HepG2 (cell line): ENCODE results near the gene TM6SF1. TPM values are rescaled to one million over a fixed set of nuclear protein-coding genes. Genes with fewer than 3 reads are reported as not detected.

Experiments used
- ATAC-seq: fragments of 200-7000 bp; cut with Tn5 transposase; 3 replicates; pipeline ENCODE4 v1.9.1; 2020; ENCODE audit warnings: mild to moderate bottlenecking, moderate library complexity
- BruUV-seq: library from RNA; stranded (reverse); fragments of 400-500 nt; replicated peaks from 2 replicates; lab custom pipeline; 2021; lab: Mats Ljungman, UMichigan
- CTCF ChIA-PET: fragments of 300-600 bp; formaldehyde crosslinking; extraction: SDS; loops from one replicate; lab custom pipeline; 2021; ENCODE audit warnings: low total read pairs, inconsistent platforms, low intra/inter-chr PET ratio; lab: Yijun Ruan, JAX
- POLR2A ChIA-PET: fragments of 350-600 bp; sonication (Branson Sonifier 250); formaldehyde crosslinking; loops from one replicate; lab custom pipeline; 2020; ENCODE audit warnings: antibody characterized with exemption, inconsistent platforms; lab: Yijun Ruan, JAX
- DNase-seq: peaks from one replicate; pipeline ENCODE4 v3.0.0-alpha.2; 2015; ENCODE audit warnings: low spot score
- FAIRE-seq: peaks from 3 replicates; lab custom pipeline; 2011; peaks lifted over from hg19 to GRCh38; lab: Jason Lieb, UNC
- H2AFZ ChIP-seq: one replicate; pipeline ENCODE4 v1.6.1; 2011; ENCODE audit warnings: low read length, inconsistent platforms
- H3K27ac ChIP-seq: fragments of 300-600 bp; 3 replicates; pipeline ENCODE4 v1.8.0; 2011; ENCODE audit warnings: mixed run types, mild to moderate bottlenecking, mixed read lengths, low read length, inconsistent platforms; ENCODE audit not compliant: insufficient read depth; ENCODE audit errors: extremely low read length
- H3K27me3 ChIP-seq, 2 experiments: fragments of 200-600 bp in 1 of 2; 2 replicates in 1 of 2; 3 replicates in 1 of 2; pipeline versions ENCODE4 v1.6.0 to v1.8.0; 2011; ENCODE audit warnings: low read length in 2 of 2, mild to moderate bottlenecking in 2 of 2, moderate library complexity in 2 of 2, inconsistent platforms in 1 of 2; ENCODE audit not compliant: insufficient read depth in 2 of 2, control insufficient read depth in 1 of 2
- H3K36me3 ChIP-seq, 2 experiments: fragments of 200-600 bp in 1 of 2; replicated peaks in 1 of 2; 2 replicates in 1 of 2; 3 replicates in 1 of 2; pipeline versions ENCODE4 v1.5.1 to v1.8.0; 2011; ENCODE audit warnings: low read length in 2 of 2, inconsistent platforms in 1 of 2; ENCODE audit not compliant: insufficient read depth in 2 of 2, control insufficient read depth in 1 of 2
- H3K4me1 ChIP-seq: 2 replicates; pipeline ENCODE4 v1.5.1; 2012; ENCODE audit warnings: low read length, inconsistent platforms; ENCODE audit not compliant: insufficient read depth
- H3K4me2 ChIP-seq: 2 replicates; pipeline ENCODE4 v1.6.0; 2011; ENCODE audit warnings: low read depth, low read length, inconsistent platforms
- H3K4me3 ChIP-seq, 3 experiments: fragments of 200-600 bp in 1 of 3; sonication (generic), shearing (Covaris generic) in 1 of 3; replicated peaks in 1 of 3; 2 replicates each; pipeline ENCODE4 v1.5.1; 2011 to 2016; ENCODE audit warnings: low read length in 3 of 3, inconsistent platforms in 2 of 3, low read depth in 2 of 3, mild to moderate bottlenecking in 2 of 3, control low read depth in 1 of 3, mixed read lengths in 1 of 3; ENCODE audit not compliant: insufficient read depth in 1 of 3
- H3K79me2 ChIP-seq: one replicate; pipeline ENCODE4 v1.6.1; 2011; ENCODE audit warnings: low read length, inconsistent platforms; ENCODE audit not compliant: insufficient read depth
- H3K9ac ChIP-seq: 2 replicates; pipeline ENCODE4 v1.6.0; 2011; ENCODE audit warnings: mild to moderate bottlenecking, low read depth, low read length, inconsistent platforms; ENCODE audit not compliant: insufficient read depth
- H3K9me3 ChIP-seq: 2 replicates; pipeline ENCODE4 v1.5.1; 2012; ENCODE audit warnings: mild to moderate bottlenecking, low read length
- H4K20me1 ChIP-seq: 2 replicates; pipeline ENCODE4 v1.6.0; 2011; ENCODE audit warnings: inconsistent platforms, mild to moderate bottlenecking, low read length, moderate library complexity; ENCODE audit not compliant: insufficient read depth
- BCL3 ChIP-seq: sonication (generic); formaldehyde crosslinking; IDR thresholded peaks from 2 replicates; pipeline ENCODE4 v1.5.1; 2020; ENCODE audit warnings: mild to moderate bottlenecking, missing genetic modification reagents, moderate library complexity
- MED1 ChIP-seq: sonication (generic); formaldehyde crosslinking; IDR thresholded peaks from 2 replicates; pipeline ENCODE4 v1.4.0; 2020; ENCODE audit warnings: missing genetic modification reagents
- NR2C2 ChIP-seq: sonication (generic); formaldehyde crosslinking; IDR thresholded peaks from 2 replicates; pipeline ENCODE4 v1.4.0; 2020; ENCODE audit warnings: missing genetic modification reagents, mild to moderate bottlenecking, moderate library complexity, borderline replicate concordance
- NR2F2 ChIP-seq: IDR thresholded peaks from 2 replicates; pipeline ENCODE4 v1.6.1; 2012; ENCODE audit warnings: low read depth, inconsistent platforms, borderline replicate concordance
- RARA ChIP-seq: IDR thresholded peaks from 2 replicates; pipeline ENCODE4 v1.6.1; 2016; ENCODE audit warnings: missing genetic modification reagents, missing compliant biosample characterization
- SRF ChIP-seq: IDR thresholded peaks from 2 replicates; pipeline ENCODE4 v1.6.1; 2011; ENCODE audit warnings: mild to moderate bottlenecking, low read depth, low read length, moderate library complexity
- ZMAT3 ChIP-seq: sonication (generic); formaldehyde crosslinking; conservative IDR thresholded peaks from 2 replicates; pipeline ENCODE4 v1.7.0; 2021; ENCODE audit warnings: missing genetic modification reagents
- ZNF12 ChIP-seq: sonication (generic); formaldehyde crosslinking; IDR thresholded peaks from 2 replicates; pipeline ENCODE4 v1.5.0; 2020; ENCODE audit warnings: missing genetic modification reagents
- ZNF3 ChIP-seq: IDR thresholded peaks from 2 replicates; pipeline ENCODE4 v1.7.0; 2017; ENCODE audit warnings: inconsistent platforms
- ZNF567 ChIP-seq: sonication (generic); formaldehyde crosslinking; IDR thresholded peaks from 2 replicates; pipeline ENCODE4 v1.8.1; 2023; ENCODE audit warnings: mild to moderate bottlenecking, missing genetic modification reagents, borderline replicate concordance
- WGBS: methylation state at CpG from one replicate; pipeline ENCODE4 v1.1.6; 2017; ENCODE audit warnings: low lambda C conversion rate; 5-methylcytosine and 5-hydroxymethylcytosine counted together
- in situ Hi-C: cut with HindIII; loops from 2 replicates; pipeline ENCODE4 v1.10.0; 2017; ENCODE audit warnings: low pct_unique_long_range_greater_than_20kb; ENCODE audit not compliant: extremely low pct_ligation_motif_present
- intact Hi-C: fragments of 100-400 bp; cut with micrococcal nuclease; formaldehyde crosslinking; loops from one replicate; pipeline ENCODE4 v1.10.0; 2022; ENCODE audit not compliant: unreplicated experiment
- polyA plus RNA-seq, 8 experiments: library from polyadenylated mRNA; depleted of rRNA in 3 of 8; stranded (reverse) in 7 of 8; unstranded in 1 of 8; fragments of >200 nt; fragmentation: Illumina TruSeq in 4 of 8; extraction: Trizol in 4 of 8; gene quantifications; 2 replicates each; pipeline versions ENCODE4 v1.2.1 to v1.2.3, GENCODE V29; 2011 to 2016; ENCODE audit warnings: low read depth in 4 of 8, missing spikeins in 1 of 8, mixed read lengths in 1 of 8; ENCODE audit not compliant: insufficient read depth in 1 of 8
- total RNA-seq, 5 experiments: library from RNA; depleted of rRNA; stranded (reverse); fragments of >200 nt; fragmentation: Illumina TruSeq; extraction: Trizol; gene quantifications; 2 replicates each; pipeline ENCODE4 v1.2.3, GENCODE V29; 2016; ENCODE audit warnings: low read depth in 1 of 5
- TF ChIP-seq, protein P1 (sequence below): sonication (generic); formaldehyde crosslinking; IDR thresholded peaks from 2 replicates; pipeline ENCODE4 v1.5.0; 2020; ENCODE audit warnings: mild to moderate bottlenecking, low read depth, missing genetic modification reagents, borderline replicate concordance
- TF ChIP-seq, protein P2 (sequence below): IDR thresholded peaks from 2 replicates; pipeline ENCODE4 v1.6.1; 2016; ENCODE audit warnings: missing compliant biosample characterization, missing genetic modification reagents, borderline replicate concordance
- TF ChIP-seq, protein P3 (sequence below): sonication (generic); formaldehyde crosslinking; IDR thresholded peaks from 2 replicates; pipeline ENCODE4 v1.4.0; 2020; ENCODE audit warnings: mild to moderate bottlenecking, missing genetic modification reagents
- TF ChIP-seq, protein P4 (sequence below): sonication (generic); formaldehyde crosslinking; IDR thresholded peaks from 2 replicates; pipeline ENCODE4 v1.4.0; 2020; ENCODE audit warnings: missing genetic modification reagents
- TF ChIP-seq, protein P5 (sequence below): IDR thresholded peaks from 2 replicates; pipeline ENCODE4 v1.6.1; 2012; ENCODE audit warnings: low read length, improper control_type of control experiment

Gene TM6SF1
- total and polyA plus RNA-seq, 2 of the 13 experiments (the other 11 are each of a cell fraction or from before 2014, with no cell fraction given), result not detected

GRCh38 chr15:83174891-83175290 lies 67.4 kb downstream of the TM6SF1 start (continued):
- TF ChIP-seq MED1 (CRISPR knock-in tag) (no peak), RARA (CRISPR knock-in tag) (no peak)

GRCh38 chr15:83178390-83178789 lies 70.9 kb downstream of the TM6SF1 start:
- no peaks in the 10 kb centered on the region for H3K4me1 ChIP-seq
- no peak overlapping the region for H3K27ac ChIP-seq
- BruUV-seq, result no TSS peak
- H3K36me3 ChIP-seq, result no peaks in the 10 kb centered on the region
- no peak overlapping the region for H3K4me2 ChIP-seq
- no peak overlapping the region for H3K4me3 ChIP-seq
- no peak for DNase-seq
- no peaks in the 10 kb centered on the region for H4K20me1 ChIP-seq
- H3K9ac ChIP-seq, result no peak overlapping the region
- CTCF ChIA-PET, result no interaction called here
- POLR2A ChIA-PET, result no interaction called here
- no peak for FAIRE-seq
- WGBS, result 7% methylated on average over 2 of the region's 2 CpGs
- H3K79me2 ChIP-seq, result no peaks in the 10 kb centered on the region
- no peak overlapping the region for H2AFZ ChIP-seq
- intact Hi-C loops (no loop called here), in situ Hi-C loops (no loop called here)
- peaks cover 2 to 15% of the 10 kb centered on the region in 2 experiments; a peak in 3 of 5 replicates for H3K27me3 ChIP-seq
- no peaks in the 10 kb centered on the region for H3K9me3 ChIP-seq
- ATAC-seq, result no peak
- no peak for TF ChIP-seq ZNF12
- TF ChIP-seq ZNF3 (CRISPR knock-in tag), result no peak
- TF ChIP-seq SRF, result no peak
- TF ChIP-seq BCL3 (CRISPR knock-in tag), result no peak
- no peak for TF ChIP-seq NR2C2 (CRISPR knock-in tag)
- TF ChIP-seq, protein P1, sequence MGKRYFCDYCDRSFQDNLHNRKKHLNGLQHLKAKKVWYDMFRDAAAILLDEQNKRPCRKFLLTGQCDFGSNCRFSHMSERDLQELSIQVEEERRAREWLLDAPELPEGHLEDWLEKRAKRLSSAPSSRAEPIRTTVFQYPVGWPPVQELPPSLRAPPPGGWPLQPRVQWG (CRISPR knock-in tag), result no peak
- TF ChIP-seq ZMAT3 (CRISPR knock-in tag), result no peak
- no peak for TF ChIP-seq ZNF567 (CRISPR knock-in tag)
- TF ChIP-seq, protein P2, sequence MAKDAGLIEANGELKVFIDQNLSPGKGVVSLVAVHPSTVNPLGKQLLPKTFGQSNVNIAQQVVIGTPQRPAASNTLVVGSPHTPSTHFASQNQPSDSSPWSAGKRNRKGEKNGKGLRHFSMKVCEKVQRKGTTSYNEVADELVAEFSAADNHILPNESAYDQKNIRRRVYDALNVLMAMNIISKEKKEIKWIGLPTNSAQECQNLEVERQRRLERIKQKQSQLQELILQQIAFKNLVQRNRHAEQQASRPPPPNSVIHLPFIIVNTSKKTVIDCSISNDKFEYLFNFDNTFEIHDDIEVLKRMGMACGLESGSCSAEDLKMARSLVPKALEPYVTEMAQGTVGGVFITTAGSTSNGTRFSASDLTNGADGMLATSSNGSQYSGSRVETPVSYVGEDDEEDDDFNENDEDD, result no peak
- TF ChIP-seq, protein P3, sequence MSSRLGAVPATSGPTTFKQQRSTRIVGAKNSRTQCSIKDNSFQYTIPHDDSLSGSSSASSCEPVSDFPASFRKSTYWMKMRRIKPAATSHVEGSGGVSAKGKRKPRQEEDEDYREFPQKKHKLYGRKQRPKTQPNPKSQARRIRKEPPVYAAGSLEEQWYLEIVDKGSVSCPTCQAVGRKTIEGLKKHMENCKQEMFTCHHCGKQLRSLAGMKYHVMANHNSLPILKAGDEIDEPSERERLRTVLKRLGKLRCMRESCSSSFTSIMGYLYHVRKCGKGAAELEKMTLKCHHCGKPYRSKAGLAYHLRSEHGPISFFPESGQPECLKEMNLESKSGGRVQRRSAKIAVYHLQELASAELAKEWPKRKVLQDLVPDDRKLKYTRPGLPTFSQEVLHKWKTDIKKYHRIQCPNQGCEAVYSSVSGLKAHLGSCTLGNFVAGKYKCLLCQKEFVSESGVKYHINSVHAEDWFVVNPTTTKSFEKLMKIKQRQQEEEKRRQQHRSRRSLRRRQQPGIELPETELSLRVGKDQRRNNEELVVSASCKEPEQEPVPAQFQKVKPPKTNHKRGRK (CRISPR knock-in tag), result no peak
- TF ChIP-seq, protein P4, sequence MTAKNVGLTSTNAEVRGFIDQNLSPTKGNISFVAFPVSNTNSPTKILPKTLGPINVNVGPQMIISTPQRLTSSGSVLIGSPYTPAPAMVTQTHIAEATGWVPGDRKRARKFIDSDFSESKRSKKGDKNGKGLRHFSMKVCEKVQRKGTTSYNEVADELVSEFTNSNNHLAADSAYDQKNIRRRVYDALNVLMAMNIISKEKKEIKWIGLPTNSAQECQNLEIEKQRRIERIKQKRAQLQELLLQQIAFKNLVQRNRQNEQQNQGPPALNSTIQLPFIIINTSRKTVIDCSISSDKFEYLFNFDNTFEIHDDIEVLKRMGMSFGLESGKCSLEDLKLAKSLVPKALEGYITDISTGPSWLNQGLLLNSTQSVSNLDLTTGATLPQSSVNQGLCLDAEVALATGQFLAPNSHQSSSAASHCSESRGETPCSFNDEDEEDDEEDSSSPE (CRISPR knock-in tag), result no peak
- no peak for TF ChIP-seq NR2F2
- TF ChIP-seq, protein P5, sequence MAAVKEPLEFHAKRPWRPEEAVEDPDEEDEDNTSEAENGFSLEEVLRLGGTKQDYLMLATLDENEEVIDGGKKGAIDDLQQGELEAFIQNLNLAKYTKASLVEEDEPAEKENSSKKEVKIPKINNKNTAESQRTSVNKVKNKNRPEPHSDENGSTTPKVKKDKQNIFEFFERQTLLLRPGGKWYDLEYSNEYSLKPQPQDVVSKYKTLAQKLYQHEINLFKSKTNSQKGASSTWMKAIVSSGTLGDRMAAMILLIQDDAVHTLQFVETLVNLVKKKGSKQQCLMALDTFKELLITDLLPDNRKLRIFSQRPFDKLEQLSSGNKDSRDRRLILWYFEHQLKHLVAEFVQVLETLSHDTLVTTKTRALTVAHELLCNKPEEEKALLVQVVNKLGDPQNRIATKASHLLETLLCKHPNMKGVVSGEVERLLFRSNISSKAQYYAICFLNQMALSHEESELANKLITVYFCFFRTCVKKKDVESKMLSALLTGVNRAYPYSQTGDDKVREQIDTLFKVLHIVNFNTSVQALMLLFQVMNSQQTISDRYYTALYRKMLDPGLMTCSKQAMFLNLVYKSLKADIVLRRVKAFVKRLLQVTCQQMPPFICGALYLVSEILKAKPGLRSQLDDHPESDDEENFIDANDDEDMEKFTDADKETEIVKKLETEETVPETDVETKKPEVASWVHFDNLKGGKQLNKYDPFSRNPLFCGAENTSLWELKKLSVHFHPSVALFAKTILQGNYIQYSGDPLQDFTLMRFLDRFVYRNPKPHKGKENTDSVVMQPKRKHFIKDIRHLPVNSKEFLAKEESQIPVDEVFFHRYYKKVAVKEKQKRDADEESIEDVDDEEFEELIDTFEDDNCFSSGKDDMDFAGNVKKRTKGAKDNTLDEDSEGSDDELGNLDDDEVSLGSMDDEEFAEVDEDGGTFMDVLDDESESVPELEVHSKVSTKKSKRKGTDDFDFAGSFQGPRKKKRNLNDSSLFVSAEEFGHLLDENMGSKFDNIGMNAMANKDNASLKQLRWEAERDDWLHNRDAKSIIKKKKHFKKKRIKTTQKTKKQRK, result no peak
